Kasumi-1 (cell line): ENCODE results near the gene NFE2L1.
"Not testable (repeated sequence)": the region's sequence is repeated elsewhere in the genome, so short reads cannot be mapped to it uniquely, and the experiment has no call there.

ENCODE experiments used
- DNase-seq, 2 experiments: peaks; one replicate each; lab custom pipeline; 2025; lab: John Stamatoyannopoulos, UW

NFE2L1 gene

GRCh38 chr17:48067808-48068207 is 19.6 kb downstream of the NFE2L1 start:
- not testable (repeated sequence) for DNase-seq

GRCh38 chr17:48068491-48068961 is 20.4 kb downstream of the NFE2L1 start:
- peak; percentile 61 to 74 for DNase-seq

DNA sequence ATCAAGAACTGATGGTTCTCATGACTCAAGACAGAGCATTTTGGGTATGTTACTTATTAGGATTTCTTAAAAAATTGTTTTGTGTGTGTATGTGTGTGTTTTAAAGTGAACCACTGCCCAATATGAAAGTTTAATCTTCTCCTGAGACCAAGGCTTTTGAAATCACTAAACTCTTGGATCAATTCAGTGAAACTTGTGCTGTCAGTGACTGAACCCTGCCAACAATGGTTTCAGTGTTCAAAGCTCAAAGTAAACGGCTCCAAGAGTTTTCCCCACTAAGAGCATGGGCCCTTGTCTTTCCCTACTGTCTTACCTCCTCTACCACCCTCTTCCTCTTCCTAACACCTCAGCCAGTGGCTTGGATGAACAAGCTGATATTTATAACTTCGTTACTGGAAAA is 22.0 kb downstream of the NFE2L1 start:
- no peak for DNase-seq

- no peak for DNase-seq
Observed at GRCh38 chr17:48071654-48072053, 23.5 kb downstream of the NFE2L1 start.

GRCh38 chr17:48072811-48073210 is 24.7 kb downstream of the NFE2L1 start:
- not testable (repeated sequence) for DNase-seq

DNA sequence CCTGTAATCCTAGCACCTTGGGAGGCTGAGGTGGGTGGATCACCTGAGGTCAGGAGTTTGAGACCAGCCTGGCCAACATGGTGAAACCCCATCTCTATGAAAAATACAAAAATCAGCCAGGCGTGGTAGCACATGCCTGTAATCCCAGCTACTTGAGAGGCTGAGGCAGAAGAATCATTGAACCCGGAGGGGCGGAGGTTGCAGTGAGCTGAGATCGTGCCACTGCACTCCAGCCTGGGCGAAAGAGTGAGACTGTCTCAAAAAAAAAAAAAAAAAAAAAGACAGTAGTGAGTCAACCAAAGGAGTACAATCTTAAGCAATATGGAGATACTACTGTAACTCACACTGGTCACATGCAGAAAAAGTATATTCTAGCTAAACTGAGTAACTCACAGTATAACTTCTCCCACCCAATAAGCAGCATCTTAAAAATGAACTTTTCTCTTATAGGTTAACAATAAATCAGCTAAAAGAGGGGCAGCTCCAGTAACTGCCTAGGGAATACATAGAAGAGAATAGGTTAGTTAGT is 25.5 kb downstream of the NFE2L1 start:
- DNase-seq = not testable (repeated sequence)

DNA sequence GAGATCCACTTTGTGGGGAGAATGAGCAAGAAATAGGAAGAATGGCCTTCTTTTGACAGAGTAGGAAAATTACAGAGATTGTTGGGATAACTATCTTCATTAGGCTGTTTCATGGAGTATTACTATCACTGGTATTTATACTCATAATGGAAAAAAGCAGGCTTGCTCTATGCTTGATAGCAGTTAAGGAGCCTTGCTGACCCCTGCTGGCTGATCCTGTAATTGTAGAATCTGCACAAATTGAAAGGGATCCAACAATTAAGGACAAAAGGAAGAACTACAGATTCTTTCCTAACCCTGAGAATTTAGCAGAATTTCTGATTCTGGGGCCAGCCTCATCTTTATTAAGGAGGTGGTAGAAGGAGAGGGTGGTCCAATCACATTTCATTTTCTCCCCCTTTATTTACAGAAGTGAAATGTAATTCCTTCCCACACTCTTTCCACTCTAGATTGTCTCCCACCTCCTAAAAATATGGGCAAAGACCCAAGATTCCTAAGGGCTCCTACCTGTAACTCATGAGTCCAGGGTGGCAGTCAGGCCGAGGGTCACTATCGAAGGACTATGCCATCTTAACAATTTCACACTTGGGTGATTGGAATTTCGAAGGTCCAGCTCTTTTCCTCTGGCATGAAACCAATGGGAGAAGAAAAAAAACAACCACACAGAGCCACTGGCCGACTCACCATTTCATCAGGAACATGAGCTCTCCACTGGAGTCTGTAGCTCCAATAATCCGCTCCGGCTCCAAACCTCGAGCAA is 26.3 kb downstream of the NFE2L1 start:
- DNase-seq = peak; percentile 77 to 88

DNA sequence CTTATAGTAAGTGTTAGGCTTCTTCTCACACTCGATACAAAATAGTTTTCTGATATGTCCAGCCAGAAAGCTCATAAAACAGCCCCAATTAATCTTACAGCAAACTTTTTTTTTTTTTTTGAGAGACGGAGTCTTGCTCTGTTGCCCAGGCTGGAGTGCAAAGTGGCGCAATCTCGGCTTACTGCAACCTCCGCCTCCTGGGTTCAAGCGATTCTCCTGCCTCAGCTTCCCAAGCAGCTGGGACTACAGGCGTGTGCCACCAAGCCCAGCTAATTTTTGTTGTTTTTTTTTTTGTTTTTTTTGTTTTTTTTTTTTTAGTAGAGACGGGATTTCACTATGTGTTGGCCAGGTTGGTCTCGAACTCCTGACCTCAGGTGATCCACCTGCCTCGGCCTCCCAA is 29.0 kb downstream of the NFE2L1 start:
- DNase-seq = not testable (repeated sequence)

GRCh38 chr17:48081858-48082257 is 33.7 kb downstream of the NFE2L1 start:
- DNase-seq = no peak

DNA sequence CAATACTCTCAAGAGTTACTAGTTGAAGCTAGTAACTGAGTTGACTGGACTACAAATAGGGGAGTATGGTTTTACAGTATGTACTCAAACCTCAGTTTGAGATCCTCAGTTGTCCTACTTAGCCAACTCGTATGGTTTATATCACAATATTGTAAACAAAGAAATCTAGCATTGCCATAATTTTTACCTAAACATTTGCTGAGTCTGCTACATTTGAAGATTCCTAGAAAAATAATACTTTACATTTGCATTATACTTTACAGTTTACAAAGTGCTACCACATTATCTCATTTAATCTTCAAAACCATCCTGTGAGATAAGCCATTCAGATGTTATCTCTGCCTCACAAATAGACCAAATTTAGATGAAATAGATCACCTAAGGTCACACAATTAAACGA is 36.8 kb downstream of the NFE2L1 start:
- no peak for DNase-seq

DNA sequence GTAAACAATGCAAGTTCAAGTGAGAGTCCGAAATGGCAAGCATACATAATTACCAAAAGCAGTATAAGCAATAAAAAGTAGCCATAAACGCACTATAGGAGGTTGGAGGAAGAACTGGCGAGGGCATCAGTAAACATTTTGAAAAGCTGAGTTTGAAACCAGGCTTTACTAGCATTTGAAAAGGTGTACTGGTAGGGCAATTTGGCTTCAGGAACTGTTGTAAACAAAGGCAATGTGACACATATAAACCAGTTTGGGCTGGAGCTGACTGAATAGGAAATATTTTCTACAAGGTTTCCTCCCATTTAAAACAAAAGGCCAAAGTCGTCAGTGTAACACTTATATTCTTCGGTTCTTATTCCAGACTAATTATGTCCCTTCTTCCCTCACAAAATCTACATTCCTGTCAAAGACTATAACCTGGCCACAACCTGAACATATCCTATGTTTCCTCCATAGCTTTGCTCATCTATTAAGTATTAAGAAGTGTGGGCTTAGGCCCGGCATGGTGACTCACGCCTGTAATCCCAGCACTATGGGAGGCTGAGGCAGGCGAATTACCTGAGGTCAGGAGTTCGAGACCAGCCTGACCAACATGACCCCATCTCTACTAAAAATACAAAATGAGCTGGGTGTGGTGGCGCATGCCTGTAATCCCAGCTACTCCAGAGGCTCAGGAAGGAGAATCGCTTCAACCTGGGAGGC is 45.3 kb downstream of the NFE2L1 start:
- no peak for DNase-seq

DNA sequence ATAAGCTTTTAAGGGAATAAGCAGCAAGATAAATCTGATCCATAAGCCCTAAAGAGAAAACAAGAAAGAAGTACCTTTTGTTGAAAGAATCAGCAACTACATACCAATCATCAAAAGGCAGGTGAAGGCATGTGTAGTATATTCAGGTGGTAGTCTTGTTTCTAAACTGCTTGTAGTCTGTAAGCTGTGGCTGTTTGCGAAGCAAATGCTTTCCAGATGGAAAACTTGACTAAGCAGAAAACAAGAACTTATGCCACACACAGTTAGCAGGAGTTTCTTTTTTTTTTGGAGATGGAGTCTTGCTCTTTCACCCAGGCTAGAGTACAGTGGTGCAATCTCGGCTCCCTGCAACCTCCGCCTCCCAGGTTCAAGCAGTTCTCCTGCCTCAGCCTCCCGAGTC is 47.5 kb downstream of the NFE2L1 start:
- DNase-seq = no peak

GRCh38 chr17:48100160-48100559 is 52.0 kb downstream of the NFE2L1 start:
- no peak for DNase-seq

- peak; percentile 43 to 69 for DNase-seq
Observed at GRCh38 chr17:48100591-48101011, 52.4 kb downstream of the NFE2L1 start.

- peak; percentile 93 to 96 for DNase-seq
Observed at GRCh38 chr17:48101012-48101720, 53.0 kb downstream of the NFE2L1 start, which contains the start of gene CBX1. CBX1 (minus strand) TSS chr17:48101478; CDS start chr17:48077004, 24,474 bp downstream.

DNA sequence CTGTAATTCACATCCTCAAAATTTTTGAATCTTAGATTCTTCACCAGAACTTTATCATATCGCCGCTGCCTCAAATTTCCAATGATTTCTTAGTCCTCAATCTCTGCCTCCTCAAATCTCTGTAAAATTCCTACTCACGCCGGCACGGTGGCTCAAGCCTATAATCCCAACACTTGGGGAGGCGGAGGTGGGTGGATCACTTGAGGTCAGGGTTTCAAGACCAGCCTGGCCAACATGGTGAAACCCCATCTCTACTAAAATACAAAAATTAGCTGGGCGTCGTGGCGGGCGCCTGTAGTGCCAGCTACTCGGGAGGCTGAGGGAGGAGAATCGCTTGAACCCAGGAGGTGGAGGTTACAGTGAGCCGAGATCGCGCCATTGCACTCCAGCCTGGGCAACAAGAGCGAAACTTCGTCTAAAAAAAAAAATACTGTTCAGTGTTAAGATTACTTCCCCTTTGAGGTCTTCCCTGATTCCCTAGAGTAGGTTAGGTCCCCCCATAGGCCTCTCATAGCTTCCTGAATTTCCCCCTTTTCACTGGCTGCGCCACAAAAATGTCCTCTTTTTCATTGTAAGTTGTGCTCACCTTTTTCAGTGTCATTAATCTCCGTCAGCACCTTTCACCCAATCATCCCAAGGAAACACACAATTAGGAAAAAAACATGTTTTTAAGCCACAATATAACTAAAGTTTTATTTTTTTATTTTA is 54.0 kb downstream of the NFE2L1 start:
- peak; percentile 42 to 50 for DNase-seq

GRCh38 chr17:48102798-48103715 is 54.9 kb downstream of the NFE2L1 start:
- DNase-seq = peak; percentile 56 to 72

- no peak for DNase-seq
Observed at GRCh38 chr17:48104440-48104839, 56.3 kb downstream of the NFE2L1 start.

DNA sequence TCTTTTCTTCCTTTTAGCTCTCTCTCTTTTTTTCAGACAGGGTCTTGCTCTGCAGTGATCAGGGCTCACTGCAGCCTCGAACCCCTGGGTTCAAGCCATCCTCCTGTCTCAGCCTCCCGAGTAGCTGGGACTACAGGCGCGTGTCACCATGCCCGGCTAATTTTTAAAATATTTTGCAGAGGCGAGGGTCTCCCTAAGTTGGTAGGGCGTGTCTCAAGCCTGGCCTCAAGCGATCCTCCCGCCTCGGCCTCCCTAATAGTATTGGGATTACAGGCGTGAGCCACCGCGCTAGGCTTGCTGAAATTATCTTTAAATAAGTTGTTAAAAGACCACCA is 58.6 kb downstream of the NFE2L1 start:
- no peak for DNase-seq
